A673 (cell line): ENCODE measurements around the gene MVB12B. TPM values are rescaled to one million over a fixed set of nuclear protein-coding genes. Genes with fewer than 3 reads are reported as not detected.

ENCODE experiments used
- BruUV-seq: library from RNA; stranded (reverse); fragments of 400-500 nt; replicated peaks from 2 replicates; lab custom pipeline; 2021; lab: Mats Ljungman, UMichigan
- CTCF ChIA-PET: fragments of 300-600 bp; sonication (Branson Sonifier 250); formaldehyde crosslinking; loops from one replicate; lab custom pipeline; 2022; ENCODE audit warnings: antibody characterized with exemption; lab: Charles Lee
- POLR2A ChIA-PET: fragments of 300-600 bp; sonication (Branson Sonifier 250); formaldehyde crosslinking; loops from one replicate; lab custom pipeline; 2022; ENCODE audit warnings: antibody characterized with exemption; ENCODE audit not compliant: low non-redundant PET; lab: Charles Lee
- DNase-seq: peaks from one replicate; pipeline ENCODE4 v3.0.0-alpha.2; 2015; ENCODE audit warnings: low spot score
- H3K27ac ChIP-seq: fragments of 200-600 bp; sonication (generic); 2 replicates; pipeline ENCODE4 v1.5.1; 2016; ENCODE audit warnings: mixed run types, low read depth, mild to moderate bottlenecking, mixed read lengths, antibody characterized with exemption, low read length; ENCODE audit not compliant: poor library complexity, severe bottlenecking
- H3K27me3 ChIP-seq: fragments of 200-600 bp; sonication (generic); replicated peaks from 2 replicates; pipeline ENCODE4 v1.6.1; 2017; ENCODE audit warnings: mixed run types, low read depth, mild to moderate bottlenecking, mixed read lengths, antibody characterized with exemption, low read length; ENCODE audit not compliant: insufficient read depth, poor library complexity
- H3K36me3 ChIP-seq: fragments of 200-600 bp; sonication (generic); 2 replicates; pipeline ENCODE4 v1.6.1; 2016; ENCODE audit warnings: mixed run types, mild to moderate bottlenecking, mixed read lengths, antibody characterized with exemption, low read length; ENCODE audit not compliant: insufficient read depth, poor library complexity, severe bottlenecking
- H3K4me1 ChIP-seq: fragments of 200-600 bp; sonication (generic); 2 replicates; pipeline ENCODE4 v1.6.1; 2017; ENCODE audit warnings: mixed run types, mild to moderate bottlenecking, mixed read lengths, antibody characterized with exemption, low read length; ENCODE audit not compliant: insufficient read depth, poor library complexity, severe bottlenecking
- H3K4me3 ChIP-seq: fragments of 200-600 bp; sonication (generic); 2 replicates; pipeline ENCODE4 v1.5.1; 2016; ENCODE audit warnings: low read depth, mixed run types, mild to moderate bottlenecking, mixed read lengths, low read length; ENCODE audit not compliant: poor library complexity, severe bottlenecking
- H3K9me3 ChIP-seq: fragments of 200-600 bp; sonication (generic); 2 replicates; pipeline ENCODE4 v1.6.1; 2016; ENCODE audit warnings: mixed run types, low read depth, mild to moderate bottlenecking, mixed read lengths, antibody characterized with exemption, low read length; ENCODE audit not compliant: poor library complexity, severe bottlenecking
- EZH2 ChIP-seq: fragments of 200-600 bp; sonication (generic); IDR thresholded peaks from 2 replicates; pipeline ENCODE4 v1.6.1; 2017; ENCODE audit warnings: borderline replicate concordance, low read depth, mild to moderate bottlenecking, mixed read lengths, antibody characterized with exemption, low read length; ENCODE audit not compliant: poor library complexity, severe bottlenecking
- intact Hi-C: fragments of 100-400 bp; cut with micrococcal nuclease; formaldehyde crosslinking; loops from one replicate; pipeline ENCODE4 v1.10.0; 2022; ENCODE audit not compliant: unreplicated experiment
- total RNA-seq: library from RNA; stranded (reverse); gene quantifications from 2 replicates; pipeline ENCODE4 v1.2.3, GENCODE V29; 2021
- TF ChIP-seq, protein P1 (sequence below): fragments of 300-800, 200-600 bp; sonication (generic); conservative IDR thresholded peaks from 2 replicates; pipeline ENCODE4 v1.5.1; 2017; ENCODE audit warnings: low read depth, mild to moderate bottlenecking, antibody characterized with exemption, low read length, moderate library complexity, mixed read lengths

The MVB12B gene
- total RNA-seq, 1 experiment from 2014 or later = 12.3 TPM

DNA sequence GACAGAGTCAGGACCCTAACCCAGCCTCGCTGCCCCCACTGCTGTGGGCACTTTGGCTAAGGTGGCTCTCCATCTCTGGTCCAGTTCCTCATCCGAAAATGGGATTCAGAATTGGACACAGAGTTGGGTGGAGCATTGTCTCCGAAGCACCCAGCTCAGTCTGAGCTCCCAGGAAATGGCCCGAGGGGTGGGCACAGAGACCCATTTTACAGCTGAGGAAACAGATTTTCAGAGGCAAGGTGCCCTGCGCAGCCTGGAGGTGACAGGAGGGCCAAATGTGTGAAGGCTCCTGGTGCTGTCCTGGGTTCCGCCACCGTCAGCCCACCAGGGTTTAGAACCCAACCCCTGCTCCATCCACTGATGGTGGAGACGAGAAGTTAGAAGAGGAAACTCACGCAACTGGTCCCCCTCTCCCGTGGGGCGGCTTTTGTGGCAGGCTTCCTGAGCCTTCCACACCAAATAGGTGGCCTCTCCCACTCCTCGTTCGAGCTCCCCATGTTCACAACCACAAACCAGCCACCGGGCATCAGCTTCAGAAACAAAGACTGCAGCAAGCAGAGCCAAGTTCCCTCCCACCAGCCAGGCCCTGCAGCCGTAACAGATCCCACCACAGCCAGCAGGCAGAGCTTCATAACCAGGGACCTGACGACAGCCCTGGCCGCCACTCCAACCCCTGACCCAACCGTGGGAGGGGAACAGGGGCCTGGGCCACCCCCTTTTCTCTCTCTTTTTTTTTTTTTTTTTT, 196.2 kb downstream of the MVB12B start:
- ChIA-PET CTCF (interaction anchor here (0.7 kb wide), 1 partner anchor 25 kb away, joined by 3 read pairs; no protein-coding TSS in a partner anchor), POLR2A (no interaction called here)
- Histone ChIP-seq H3K27me3 (peaks cover 35% of the 10 kb centered on the region), H3K4me3 (no peak overlapping the region), H3K4me1 (peaks cover 3% of the 10 kb centered on the region), H3K9me3 (no peaks in the 10 kb centered on the region), H3K27ac (no peak overlapping the region), H3K36me3 (no peaks in the 10 kb centered on the region)
- intact Hi-C loops = no loop called here
- no peak for TF ChIP-seq EZH2
- TF ChIP-seq, protein P1, sequence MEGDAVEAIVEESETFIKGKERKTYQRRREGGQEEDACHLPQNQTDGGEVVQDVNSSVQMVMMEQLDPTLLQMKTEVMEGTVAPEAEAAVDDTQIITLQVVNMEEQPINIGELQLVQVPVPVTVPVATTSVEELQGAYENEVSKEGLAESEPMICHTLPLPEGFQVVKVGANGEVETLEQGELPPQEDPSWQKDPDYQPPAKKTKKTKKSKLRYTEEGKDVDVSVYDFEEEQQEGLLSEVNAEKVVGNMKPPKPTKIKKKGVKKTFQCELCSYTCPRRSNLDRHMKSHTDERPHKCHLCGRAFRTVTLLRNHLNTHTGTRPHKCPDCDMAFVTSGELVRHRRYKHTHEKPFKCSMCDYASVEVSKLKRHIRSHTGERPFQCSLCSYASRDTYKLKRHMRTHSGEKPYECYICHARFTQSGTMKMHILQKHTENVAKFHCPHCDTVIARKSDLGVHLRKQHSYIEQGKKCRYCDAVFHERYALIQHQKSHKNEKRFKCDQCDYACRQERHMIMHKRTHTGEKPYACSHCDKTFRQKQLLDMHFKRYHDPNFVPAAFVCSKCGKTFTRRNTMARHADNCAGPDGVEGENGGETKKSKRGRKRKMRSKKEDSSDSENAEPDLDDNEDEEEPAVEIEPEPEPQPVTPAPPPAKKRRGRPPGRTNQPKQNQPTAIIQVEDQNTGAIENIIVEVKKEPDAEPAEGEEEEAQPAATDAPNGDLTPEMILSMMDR = no peak
- no TSS peak for BruUV-seq
- DNase-seq = no peak

DNA sequence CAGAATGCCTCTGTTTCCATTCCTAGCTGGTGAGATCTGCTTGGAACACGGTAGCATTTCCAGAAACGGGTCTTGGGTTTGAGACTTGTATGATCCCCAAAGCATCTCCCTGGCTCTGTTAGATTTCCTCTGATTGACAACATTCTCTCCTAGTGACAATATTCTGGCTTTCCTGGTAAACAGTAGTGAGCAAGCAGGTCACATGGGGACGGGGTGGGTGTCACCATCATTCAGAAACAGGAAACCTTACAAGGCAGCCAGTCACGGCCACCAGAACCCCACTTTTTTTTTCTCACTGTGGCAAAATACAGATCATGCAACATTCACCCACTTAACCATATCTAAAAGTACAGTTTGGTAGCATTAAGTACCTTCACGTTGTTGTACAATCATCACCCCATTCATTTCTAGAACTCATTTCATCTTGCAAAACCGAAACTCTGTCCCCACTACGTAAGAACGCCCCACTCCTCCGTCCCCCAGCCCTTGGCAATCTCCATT, 197.0 kb downstream of the MVB12B start:
- Histone ChIP-seq H3K36me3 (no peaks in the 10 kb centered on the region), H3K27me3 (peaks cover 26% of the 10 kb centered on the region), H3K4me3 (no peak overlapping the region), H3K4me1 (no peaks in the 10 kb centered on the region), H3K9me3 (no peaks in the 10 kb centered on the region), H3K27ac (no peak overlapping the region)
- BruUV-seq = no TSS peak
- intact Hi-C loops = no loop called here
- ChIA-PET POLR2A (interaction anchor here (0.6 kb wide), 1 partner anchor 152 kb away, joined by 5 read pairs; no protein-coding TSS in a partner anchor), CTCF (no interaction called here)
- DNase-seq = no peak
- TF ChIP-seq, protein P1 = no peak
- TF ChIP-seq EZH2 = no peak

DNA sequence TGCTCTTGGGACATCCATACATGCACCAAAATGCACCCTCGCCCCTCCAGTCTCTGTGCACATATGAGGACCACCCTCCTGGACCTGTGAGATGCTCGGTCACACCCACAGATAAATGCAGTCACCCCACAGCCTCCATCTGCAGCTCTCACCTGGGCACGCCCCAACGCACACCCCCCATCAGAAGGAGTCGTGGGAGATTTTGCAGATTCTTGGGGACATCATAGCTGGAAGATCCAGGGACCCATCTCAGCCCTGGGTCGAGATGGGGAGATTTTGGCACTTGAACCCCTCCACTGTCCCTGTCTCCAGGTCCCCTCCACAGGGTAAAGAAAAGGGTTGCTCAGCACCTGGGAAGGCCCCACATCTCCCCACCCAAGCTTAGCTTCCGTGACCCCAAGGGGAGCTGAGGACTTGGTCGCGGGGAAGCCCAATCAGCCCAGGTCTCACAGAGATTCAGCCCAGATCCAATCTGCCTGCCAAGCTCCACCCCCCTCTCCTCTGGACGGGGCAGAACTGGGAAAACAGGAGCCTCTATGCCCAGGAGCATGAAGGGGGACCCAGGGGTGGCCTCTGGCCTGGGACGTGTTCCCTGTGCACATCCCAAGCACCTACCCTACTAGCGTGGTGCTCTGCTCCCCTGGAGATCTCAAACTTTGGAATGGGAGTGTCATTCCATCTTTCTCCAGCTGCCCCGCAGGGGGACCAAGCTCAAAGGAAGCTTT, 197.9 kb downstream of the MVB12B start:
- Histone ChIP-seq H3K4me1 (no peaks in the 10 kb centered on the region), H3K27ac (no peak overlapping the region), H3K4me3 (no peak overlapping the region), H3K9me3 (no peaks in the 10 kb centered on the region), H3K27me3 (peaks cover 20% of the 10 kb centered on the region), H3K36me3 (no peaks in the 10 kb centered on the region)
- no TSS peak for BruUV-seq
- ChIA-PET CTCF (no interaction called here), POLR2A (no interaction called here)
- intact Hi-C loops = no loop called here
- TF ChIP-seq, protein P1 = no peak
- TF ChIP-seq EZH2 = no peak
- DNase-seq = no peak
